IPS-18a (cell line): ENCODE measurements around the gene KCNH6.

ENCODE experiments used
- H3K27ac ChIP-seq: one replicate; pipeline ENCODE4 v1.5.1; 2013; ENCODE audit warnings: low read length
- H3K27me3 ChIP-seq: one replicate; pipeline ENCODE4 v1.6.1; 2013; ENCODE audit warnings: mild to moderate bottlenecking, low read length; ENCODE audit not compliant: control insufficient read depth, insufficient read depth
- H3K36me3 ChIP-seq: one replicate; pipeline ENCODE4 v1.6.1; 2013; ENCODE audit warnings: low read depth, low read length; ENCODE audit not compliant: control insufficient read depth
- H3K4me1 ChIP-seq: one replicate; pipeline ENCODE4 v1.6.1; 2013; ENCODE audit warnings: low read depth, low read length; ENCODE audit not compliant: control insufficient read depth
- H3K4me3 ChIP-seq: one replicate; pipeline ENCODE4 v1.5.1; 2013; ENCODE audit warnings: low read length
- H3K9ac ChIP-seq: one replicate; pipeline ENCODE4 v1.6.1; 2013; ENCODE audit warnings: mild to moderate bottlenecking, low read length, moderate library complexity
- H3K9me3 ChIP-seq: one replicate; pipeline ENCODE4 v1.6.1; 2013; ENCODE audit warnings: low read depth, low read length; ENCODE audit not compliant: control insufficient read depth

The KCNH6 gene

GRCh38 chr17:63531022-63531965 lies 8.1 kb downstream of the KCNH6 start:
- H3K4me1 ChIP-seq: no peaks in the 10 kb centered on the region
- H3K36me3 ChIP-seq: no peaks in the 10 kb centered on the region
- H3K27ac ChIP-seq: no peak overlapping the region
- H3K9me3 ChIP-seq: no peaks in the 10 kb centered on the region
- no peak overlapping the region for H3K9ac ChIP-seq
- no peaks in the 10 kb centered on the region for H3K27me3 ChIP-seq
- H3K4me3 ChIP-seq: no peak overlapping the region

- no peaks in the 10 kb centered on the region for H3K36me3 ChIP-seq
- peaks cover 2% of the 10 kb centered on the region for H3K27me3 ChIP-seq
- H3K27ac ChIP-seq: no peak overlapping the region
- no peaks in the 10 kb centered on the region for H3K4me1 ChIP-seq
- H3K4me3 ChIP-seq: no peak overlapping the region
- H3K9me3 ChIP-seq: no peaks in the 10 kb centered on the region
- no peak overlapping the region for H3K9ac ChIP-seq
Observed at GRCh38 chr17:63533433-63534077, 10.4 kb downstream of the KCNH6 start.

- H3K27me3 ChIP-seq: peaks cover 7% of the 10 kb centered on the region
- H3K4me3 ChIP-seq: no peak overlapping the region
- no peaks in the 10 kb centered on the region for H3K4me1 ChIP-seq
- no peak overlapping the region for H3K9ac ChIP-seq
- no peak overlapping the region for H3K27ac ChIP-seq
- no peaks in the 10 kb centered on the region for H3K36me3 ChIP-seq
- H3K9me3 ChIP-seq: no peaks in the 10 kb centered on the region
Observed at GRCh38 chr17:63534078-63534570, 11.0 kb downstream of the KCNH6 start.

GRCh38 chr17:63534816-63535455 lies 11.8 kb downstream of the KCNH6 start:
- Histone ChIP-seq H3K9ac (no peak overlapping the region), H3K27ac (no peak overlapping the region), H3K27me3 (peaks cover 8% of the 10 kb centered on the region), H3K9me3 (no peaks in the 10 kb centered on the region), H3K4me1 (no peaks in the 10 kb centered on the region), H3K4me3 (no peak overlapping the region), H3K36me3 (no peaks in the 10 kb centered on the region)

- no peaks in the 10 kb centered on the region for H3K9me3 ChIP-seq
- no peak overlapping the region for H3K4me3 ChIP-seq
- H3K4me1 ChIP-seq: no peaks in the 10 kb centered on the region
- H3K9ac ChIP-seq: no peak overlapping the region
- H3K27ac ChIP-seq: no peak overlapping the region
- peaks cover 8% of the 10 kb centered on the region for H3K27me3 ChIP-seq
- no peaks in the 10 kb centered on the region for H3K36me3 ChIP-seq
Observed at GRCh38 chr17:63535640-63536039, 12.5 kb downstream of the KCNH6 start.

GRCh38 chr17:63537001-63537400 lies 13.8 kb downstream of the KCNH6 start:
- no peak overlapping the region for H3K4me3 ChIP-seq
- no peak overlapping the region for H3K9ac ChIP-seq
- no peaks in the 10 kb centered on the region for H3K4me1 ChIP-seq
- peaks cover 8% of the 10 kb centered on the region for H3K27me3 ChIP-seq
- H3K27ac ChIP-seq: no peak overlapping the region
- no peaks in the 10 kb centered on the region for H3K9me3 ChIP-seq
- no peaks in the 10 kb centered on the region for H3K36me3 ChIP-seq

- no peak overlapping the region for H3K27ac ChIP-seq
- no peak overlapping the region for H3K4me3 ChIP-seq
- no peaks in the 10 kb centered on the region for H3K9me3 ChIP-seq
- H3K36me3 ChIP-seq: no peaks in the 10 kb centered on the region
- peaks cover 8% of the 10 kb centered on the region for H3K27me3 ChIP-seq
- no peak overlapping the region for H3K9ac ChIP-seq
- H3K4me1 ChIP-seq: no peaks in the 10 kb centered on the region
Observed at GRCh38 chr17:63537991-63538692, 15.0 kb downstream of the KCNH6 start.

- Histone ChIP-seq H3K4me3 (no peak overlapping the region), H3K9ac (no peak overlapping the region), H3K4me1 (no peaks in the 10 kb centered on the region)
Observed at GRCh38 chr17:63538693-63539595, 15.8 kb downstream of the KCNH6 start.

GRCh38 chr17:63540590-63540989 lies 17.4 kb downstream of the KCNH6 start:
- Histone ChIP-seq H3K9me3 (no peaks in the 10 kb centered on the region), H3K4me1 (no peaks in the 10 kb centered on the region), H3K27me3 (peaks cover 8% of the 10 kb centered on the region), H3K4me3 (no peak overlapping the region), H3K9ac (no peak overlapping the region), H3K36me3 (no peaks in the 10 kb centered on the region), H3K27ac (no peak overlapping the region)

More at GRCh38 chr17:63538693-63539595, 15.8 kb downstream of the KCNH6 start:
- H3K27me3 ChIP-seq: peaks cover 8% of the 10 kb centered on the region
- H3K9me3 ChIP-seq: no peaks in the 10 kb centered on the region
- H3K27ac ChIP-seq: no peak overlapping the region
- no peaks in the 10 kb centered on the region for H3K36me3 ChIP-seq

GRCh38 chr17:63542218-63542545 lies 19.0 kb downstream of the KCNH6 start:
- no peak overlapping the region for H3K9ac ChIP-seq

More at GRCh38 chr17:63542218-63542545, 19.0 kb downstream of the KCNH6 start:
- Histone ChIP-seq H3K27ac (no peak overlapping the region), H3K36me3 (no peaks in the 10 kb centered on the region), H3K4me3 (no peak overlapping the region), H3K4me1 (no peaks in the 10 kb centered on the region), H3K27me3 (peaks cover 8% of the 10 kb centered on the region), H3K9me3 (no peaks in the 10 kb centered on the region)
